Hepatocyte (in vitro differentiated cells): ENCODE data around the gene S100A16.

Source experiments
- CTCF ChIP-seq: fragments of 200-600 bp; sonication (generic); IDR thresholded peaks from 2 replicates; pipeline ENCODE4 v1.5.1; 2016; ENCODE audit warnings: antibody characterized with exemption, mild to moderate bottlenecking; ENCODE audit not compliant: poor library complexity
- EZH2 ChIP-seq: fragments of 200-600 bp; sonication (generic); IDR thresholded peaks from 2 replicates; pipeline ENCODE4 v1.6.1; 2016; ENCODE audit warnings: antibody characterized with exemption, mild to moderate bottlenecking, borderline replicate concordance

DNA sequence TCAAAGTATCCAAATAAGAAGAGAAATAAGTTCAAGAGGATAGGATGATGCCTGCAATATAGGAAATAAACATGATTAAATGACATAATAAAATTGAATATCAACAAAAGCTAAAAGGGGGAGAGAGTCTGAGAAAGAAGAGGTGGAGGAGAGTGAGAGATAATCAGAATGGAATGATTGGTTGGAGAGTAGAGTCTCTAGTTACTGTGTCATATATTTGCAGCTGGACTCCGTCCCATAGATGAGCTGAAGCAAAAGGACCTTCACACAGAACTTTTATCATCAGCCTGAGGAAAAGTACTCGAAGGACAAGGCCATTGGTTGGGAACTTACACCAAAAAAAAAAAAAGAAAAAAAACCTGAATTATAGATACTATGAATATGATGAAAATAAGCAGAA is 24.5 kb downstream of the S100A16 start:
- no peak for TF ChIP-seq CTCF
- no peak for TF ChIP-seq EZH2
